H1 (cell line): ENCODE data around the gene L3MBTL4. TPM values are rescaled to one million over a fixed set of nuclear protein-coding genes. Genes with fewer than 3 reads are reported as not detected.

ENCODE experiments used
- CTCF ChIA-PET: fragments of 300-600 bp; sonication (Branson Sonifier 250); formaldehyde crosslinking; loops from one replicate; lab custom pipeline; 2021; ENCODE audit not compliant: partially characterized antibody; lab: Charles Lee
- POLR2A ChIA-PET: fragments of 300-600 bp; sonication (Branson Sonifier 250); formaldehyde crosslinking; loops from one replicate; lab custom pipeline; 2021; ENCODE audit warnings: inconsistent platforms; ENCODE audit not compliant: partially characterized antibody; lab: Charles Lee
- DNase-seq, 2 experiments: peaks; one replicate each; pipeline versions ENCODE4 v3.0.0 to v3.0.0-alpha.2; 2010 to 2022; ENCODE audit warnings: low spot score in 2 of 2, low read depth in 1 of 2, mixed read lengths in 1 of 2
- FAIRE-seq: peaks from 2 replicates; lab custom pipeline; 2011; peaks lifted over from hg19 to GRCh38; lab: Jason Lieb, UNC
- H2AFZ ChIP-seq: 2 replicates; pipeline ENCODE4 v1.8.1; 2012; ENCODE audit warnings: low read length, inconsistent platforms
- H2AK5ac ChIP-seq: 2 replicates; pipeline ENCODE4 v1.6.1; 2013; ENCODE audit warnings: low read depth, low read length
- H2BK120ac ChIP-seq: replicated peaks from 2 replicates; pipeline ENCODE3; 2013; ENCODE audit warnings: low read depth, low read length, inconsistent platforms
- H2BK12ac ChIP-seq: 2 replicates; pipeline ENCODE4 v1.6.1; 2013; ENCODE audit warnings: low read depth, low read length
- H2BK15ac ChIP-seq: 2 replicates; pipeline ENCODE4 v1.6.1; 2013; ENCODE audit warnings: low read length
- H2BK20ac ChIP-seq: 2 replicates; pipeline ENCODE4 v1.6.1; 2013; ENCODE audit warnings: low read length
- H2BK5ac ChIP-seq: 2 replicates; pipeline ENCODE4 v1.6.1; 2013; ENCODE audit warnings: low read depth, low read length
- H3K14ac ChIP-seq: 2 replicates; pipeline ENCODE4 v1.6.1; 2013; ENCODE audit warnings: inconsistent platforms; ENCODE audit not compliant: insufficient read length
- H3K18ac ChIP-seq: 2 replicates; pipeline ENCODE4 v1.6.1; 2013; ENCODE audit warnings: low read length; ENCODE audit errors: extremely low read depth
- H3K23ac ChIP-seq: 2 replicates; pipeline ENCODE4 v1.6.1; 2013; ENCODE audit warnings: inconsistent platforms; ENCODE audit not compliant: insufficient read length
- H3K23me2 ChIP-seq: 2 replicates; pipeline ENCODE4 v1.6.1; 2013; ENCODE audit warnings: low read depth, low read length
- H3K27ac ChIP-seq: 2 replicates; pipeline ENCODE4 v1.6.1; 2011; ENCODE audit warnings: low read depth, low read length, inconsistent platforms
- H3K27me3 ChIP-seq, 4 experiments: replicated peaks in 1 of 4; 1 replicate in 1 of 4; 2 replicates in 3 of 4; pipeline versions ENCODE4 v1.6.1 to v1.8.1; 2011 to 2013; ENCODE audit warnings: low read length in 3 of 4, mild to moderate bottlenecking in 3 of 4, inconsistent platforms in 2 of 4, mixed read lengths in 2 of 4, moderate library complexity in 1 of 4; ENCODE audit not compliant: control insufficient read depth in 3 of 4, insufficient read depth in 3 of 4; ENCODE audit errors: extremely low read depth in 1 of 4
- H3K36me3 ChIP-seq, 4 experiments: 2 replicates each; pipeline versions ENCODE4 v1.6.1 to v1.8.1; 2011 to 2013; ENCODE audit warnings: mild to moderate bottlenecking in 4 of 4, low read length in 3 of 4, moderate library complexity in 2 of 4, control low read depth in 1 of 4, inconsistent platforms in 1 of 4; ENCODE audit not compliant: insufficient read depth in 4 of 4, control insufficient read depth in 2 of 4
- H3K4ac ChIP-seq: replicated peaks from 2 replicates; pipeline ENCODE3; 2013; ENCODE audit warnings: low read length, low read depth, mixed read lengths, inconsistent platforms; ENCODE audit not compliant: insufficient read length
- H3K4me1 ChIP-seq, 4 experiments: replicated peaks in 1 of 4; 1 replicate in 1 of 4; 2 replicates in 3 of 4; pipeline versions ENCODE4 v1.6.1 to v1.8.1; 2011 to 2013; ENCODE audit warnings: low read length in 3 of 4, inconsistent platforms in 2 of 4, mixed read lengths in 1 of 4; ENCODE audit not compliant: insufficient read depth in 4 of 4, control insufficient read depth in 3 of 4
- H3K4me2 ChIP-seq, 2 experiments: 2 replicates each; pipeline versions ENCODE4 v1.6.1 to v1.8.1; 2011 to 2013; ENCODE audit warnings: low read depth in 2 of 2, low read length in 2 of 2, control low read depth in 1 of 2, inconsistent platforms in 1 of 2, mild to moderate bottlenecking in 1 of 2; ENCODE audit not compliant: insufficient read depth in 1 of 2
- H3K4me3 ChIP-seq, 4 experiments: fragments of 200-600, 300-600 bp in 1 of 4; sonication (generic), shearing (Covaris generic), sonication (Bioruptor Twin) in 1 of 4; 2 replicates each; pipeline versions ENCODE4 v1.5.1 to v1.8.1; 2011 to 2016; ENCODE audit warnings: low read length in 4 of 4, low read depth in 3 of 4, control low read depth in 2 of 4, inconsistent platforms in 2 of 4, mild to moderate bottlenecking in 2 of 4, mixed read lengths in 1 of 4, moderate library complexity in 1 of 4; ENCODE audit not compliant: insufficient read depth in 2 of 4; ENCODE audit errors: extremely low read depth in 1 of 4
- H3K56ac ChIP-seq: replicated peaks from 2 replicates; pipeline ENCODE3; 2013; ENCODE audit warnings: low read depth, mild to moderate bottlenecking, mixed read lengths, low read length, inconsistent platforms; ENCODE audit not compliant: insufficient read length
- H3K79me1 ChIP-seq: 2 replicates; pipeline ENCODE4 v1.6.1; 2013; ENCODE audit warnings: low read depth, low read length, control low read depth
- H3K79me2 ChIP-seq, 2 experiments: 2 replicates each; pipeline versions ENCODE4 v1.6.1 to v1.8.1; 2012 to 2013; ENCODE audit warnings: low read length in 2 of 2, mild to moderate bottlenecking in 2 of 2, inconsistent platforms in 1 of 2; ENCODE audit not compliant: insufficient read depth in 2 of 2, control insufficient read depth in 1 of 2
- H3K9ac ChIP-seq, 4 experiments: replicated peaks in 1 of 4; 1 replicate in 1 of 4; 2 replicates in 3 of 4; pipeline versions ENCODE4 v1.6.1 to v1.8.1; 2011 to 2013; ENCODE audit warnings: low read depth in 3 of 4, low read length in 3 of 4, control low read depth in 2 of 4, mild to moderate bottlenecking in 2 of 4, moderate library complexity in 2 of 4, inconsistent platforms in 1 of 4; ENCODE audit errors: extremely low read depth in 1 of 4
- H3K9me3 ChIP-seq, 2 experiments: 2 replicates each; pipeline versions ENCODE4 v1.6.1 to v1.8.1; 2012 to 2013; ENCODE audit warnings: mild to moderate bottlenecking in 2 of 2, moderate library complexity in 2 of 2, control low read depth in 1 of 2, inconsistent platforms in 1 of 2, low read depth in 1 of 2, low read length in 1 of 2, mixed read lengths in 1 of 2; ENCODE audit not compliant: insufficient read depth in 2 of 2
- H4K20me1 ChIP-seq, 2 experiments: replicated peaks in 1 of 2; 2 replicates each; pipeline versions ENCODE3 to v1.8.1; 2011 to 2013; ENCODE audit warnings: inconsistent platforms in 2 of 2, low read length in 2 of 2, mild to moderate bottlenecking in 1 of 2; ENCODE audit not compliant: insufficient read depth in 2 of 2, control insufficient read depth in 1 of 2
- H4K5ac ChIP-seq: 2 replicates; pipeline ENCODE4 v1.6.1; 2013; ENCODE audit warnings: low read length, low read depth, mixed read lengths, inconsistent platforms; ENCODE audit not compliant: insufficient read length
- H4K8ac ChIP-seq: 2 replicates; pipeline ENCODE4 v1.8.0; 2013; ENCODE audit warnings: mild to moderate bottlenecking, moderate library complexity, low read length, inconsistent platforms; ENCODE audit not compliant: insufficient read depth; ENCODE audit errors: extremely low read depth
- H4K91ac ChIP-seq: replicated peaks from 2 replicates; pipeline ENCODE3; 2013; ENCODE audit warnings: low read length, mixed read lengths, inconsistent platforms; ENCODE audit not compliant: insufficient read length
- BRCA1 ChIP-seq: IDR thresholded peaks from 2 replicates; pipeline ENCODE4 v1.6.1; 2012; ENCODE audit warnings: low read depth, low read length, improper control_type of control experiment
- FOSL1 ChIP-seq: IDR thresholded peaks from 2 replicates; pipeline ENCODE4 v1.6.1; 2011; ENCODE audit warnings: mild to moderate bottlenecking, low read depth, low read length, moderate library complexity; ENCODE audit not compliant: insufficient read depth
- HDAC6 ChIP-seq: IDR thresholded peaks from one replicate; pipeline ENCODE4 v1.7.1; 2012; ENCODE audit warnings: low read depth, mild to moderate bottlenecking, inconsistent platforms, low read length, moderate library complexity
- KDM4A ChIP-seq: IDR thresholded peaks from one replicate; pipeline ENCODE4 v1.7.1; 2012; ENCODE audit warnings: low read depth, mild to moderate bottlenecking, moderate library complexity, low read length, inconsistent platforms; ENCODE audit not compliant: severe bottlenecking
- POLR2A ChIP-seq, 2 experiments: IDR thresholded peaks; 1 replicate in 1 of 2; 2 replicates in 1 of 2; pipeline ENCODE4 v1.6.1; 2011; ENCODE audit warnings: low read depth in 2 of 2, low read length in 2 of 2, mild to moderate bottlenecking in 2 of 2; ENCODE audit errors: control extremely low read depth in 1 of 2
- RAD21 ChIP-seq, 2 experiments: IDR thresholded peaks in 1 of 2; conservative IDR thresholded peaks in 1 of 2; 2 replicates each; pipeline ENCODE4 v1.6.1; 2011; ENCODE audit warnings: low read depth in 2 of 2, low read length in 2 of 2, improper control_type of control experiment in 1 of 2, inconsistent platforms in 1 of 2, mild to moderate bottlenecking in 1 of 2, moderate library complexity in 1 of 2
- SAP30 ChIP-seq: fragments of 300-600 bp; sonication (generic); IDR thresholded peaks from 2 replicates; pipeline ENCODE4 v1.7.1; 2012; ENCODE audit warnings: low read length, moderate library complexity, mild to moderate bottlenecking, inconsistent platforms; ENCODE audit not compliant: insufficient read depth, insufficient replicate concordance
- SP4 ChIP-seq: IDR thresholded peaks from 2 replicates; pipeline ENCODE4 v1.6.1; 2012; ENCODE audit warnings: low read length, inconsistent platforms
- SRF ChIP-seq: IDR thresholded peaks from 2 replicates; pipeline ENCODE4 v1.6.1; 2011; ENCODE audit warnings: mild to moderate bottlenecking, low read depth, low read length, moderate library complexity
- WGBS, 2 experiments: shearing (Covaris generic) in 1 of 2; methylation state at CpG; one replicate each; pipeline versions ENCODE4 v1.1.6 to v1.1.7; 2013 to 2015; ENCODE audit warnings: low lambda C conversion rate in 2 of 2, mixed read lengths in 2 of 2, inconsistent platforms in 1 of 2, low coverage in 1 of 2, missing lambda C conversion rate in 1 of 2; ENCODE audit not compliant: insufficient replicate concordance in 2 of 2, insufficient coverage in 1 of 2, insufficient read length in 1 of 2; ENCODE audit errors: extremely low coverage in 1 of 2, missing lambda C conversion rate in 1 of 2; 5-methylcytosine and 5-hydroxymethylcytosine counted together
- polyA plus RNA-seq, 7 experiments: library from polyadenylated mRNA; depleted of rRNA in 3 of 7; stranded (reverse) in 5 of 7; unstranded in 2 of 7; fragments of >200 nt in 5 of 7; fragments of 200-250 nt in 2 of 7; gene quantifications; 1 replicate in 5 of 7; 2 replicates in 1 of 7; 4 replicates in 1 of 7; pipeline versions ENCODE4 v1.2.1 to v1.2.3, GENCODE V29; 2011 to 2013; ENCODE audit warnings: missing spikeins in 2 of 7, mixed read lengths in 2 of 7
- total RNA-seq: library from RNA; stranded (reverse); fragmentation: NEBNext Ultra II Directional; extraction: Animal tissue kit (Norgen Biotek cat#: 25700); gene quantifications from 2 replicates; pipeline ENCODE4 v1.2.1, GENCODE V29; 2021
- TF ChIP-seq, protein P1 (sequence below), 3 experiments: IDR thresholded peaks; 1 replicate in 2 of 3; 2 replicates in 1 of 3; pipeline versions ENCODE4 v1.5.1 to v1.6.1; 2011; ENCODE audit warnings: low read length in 3 of 3, mild to moderate bottlenecking in 3 of 3, inconsistent platforms in 2 of 3, low read depth in 1 of 3, moderate library complexity in 1 of 3; ENCODE audit not compliant: insufficient read depth in 1 of 3; ENCODE audit errors: control extremely low read depth in 1 of 3

Gene L3MBTL4
- total and polyA plus RNA-seq, 2 of the 8 experiments (the other 6 are each of a cell fraction or from before 2014, with no cell fraction given) = 1.0 to 2.1 TPM

DNA sequence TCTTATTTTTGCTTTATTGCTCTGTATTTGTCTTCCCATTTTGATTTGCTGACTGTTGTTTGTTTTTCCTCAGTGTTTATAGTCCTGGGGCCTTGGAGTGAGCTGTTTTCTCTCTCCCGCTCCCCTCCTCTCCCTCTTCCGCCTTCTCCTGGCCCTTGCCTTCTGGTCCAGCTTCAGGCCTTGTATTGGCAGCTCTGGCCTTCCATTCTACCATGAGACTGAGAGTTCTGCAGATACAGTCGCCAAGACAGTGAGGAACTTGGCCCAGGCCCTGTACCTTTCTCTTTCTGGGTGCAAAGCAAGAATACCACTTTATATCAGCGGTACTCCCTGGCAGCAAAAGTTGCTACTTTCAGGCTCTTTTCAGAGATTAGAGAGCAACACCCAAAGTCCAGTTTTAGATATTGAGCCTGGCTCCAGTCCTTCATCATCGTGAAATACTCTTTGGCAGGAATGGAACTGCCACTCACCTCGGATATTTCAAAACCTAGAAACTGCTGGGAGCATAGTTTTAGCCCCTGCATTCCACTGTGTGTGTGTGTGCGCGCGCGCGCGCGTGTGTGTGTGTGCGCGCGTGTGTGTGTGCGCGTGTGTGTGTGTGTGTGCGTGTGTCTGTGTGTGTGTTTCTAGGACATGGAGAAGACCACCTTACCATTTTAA is 17.1 kb upstream of the L3MBTL4 start:
- Histone ChIP-seq H3K79me1 (no peaks in the 10 kb centered on the region), H3K14ac (no peak overlapping the region), H2BK20ac (no peak overlapping the region), H3K9me3 (no peaks in the 10 kb centered on the region), H4K8ac (no peak overlapping the region; the same call in 1 of the 2 replicates), H3K56ac (no peak overlapping the region), H2BK120ac (no peak overlapping the region), H3K4me3 (no peak overlapping the region), H4K91ac (no peak overlapping the region), H3K23me2 (no peaks in the 10 kb centered on the region), H3K9ac (no peak overlapping the region), H2AK5ac (no peak overlapping the region), H2BK15ac (no peak overlapping the region), H4K5ac (no peak overlapping the region), H2BK5ac (no peak overlapping the region), H3K18ac (no peak overlapping the region), H3K4me1 (no peaks in the 10 kb centered on the region; a peak in 1 of 7 replicates), H3K79me2 (no peaks in the 10 kb centered on the region), H2BK12ac (no peak overlapping the region), H4K20me1 (no peaks in the 10 kb centered on the region), H3K27me3 (no peaks in the 10 kb centered on the region), H3K23ac (no peak overlapping the region), H3K4me2 (no peak overlapping the region), H3K4ac (no peak overlapping the region), H3K27ac (no peak overlapping the region), H2AFZ (0 out of 2 replicates have a peak overlapping the region, but pooled peaks have one; percentile 6), H3K36me3 (no peaks in the 10 kb centered on the region)
- FAIRE-seq (no peak), DNase-seq (no peak)
- WGBS, 2 experiments = 69% methylated on average over 19 of the region's 19 CpGs; no CpG with 5 or more reads in 1 of the 2 experiments
- CTCF ChIA-PET = interaction anchor here (1.0 to 1.1 kb wide), 2 partner anchors 10 to 50 kb away, joined by 4 read pairs; no protein-coding TSS in a partner anchor
- POLR2A ChIA-PET = no interaction called here
- no peak for TF ChIP-seq HDAC6
- no peak for TF ChIP-seq BRCA1
- TF ChIP-seq, protein P1, sequence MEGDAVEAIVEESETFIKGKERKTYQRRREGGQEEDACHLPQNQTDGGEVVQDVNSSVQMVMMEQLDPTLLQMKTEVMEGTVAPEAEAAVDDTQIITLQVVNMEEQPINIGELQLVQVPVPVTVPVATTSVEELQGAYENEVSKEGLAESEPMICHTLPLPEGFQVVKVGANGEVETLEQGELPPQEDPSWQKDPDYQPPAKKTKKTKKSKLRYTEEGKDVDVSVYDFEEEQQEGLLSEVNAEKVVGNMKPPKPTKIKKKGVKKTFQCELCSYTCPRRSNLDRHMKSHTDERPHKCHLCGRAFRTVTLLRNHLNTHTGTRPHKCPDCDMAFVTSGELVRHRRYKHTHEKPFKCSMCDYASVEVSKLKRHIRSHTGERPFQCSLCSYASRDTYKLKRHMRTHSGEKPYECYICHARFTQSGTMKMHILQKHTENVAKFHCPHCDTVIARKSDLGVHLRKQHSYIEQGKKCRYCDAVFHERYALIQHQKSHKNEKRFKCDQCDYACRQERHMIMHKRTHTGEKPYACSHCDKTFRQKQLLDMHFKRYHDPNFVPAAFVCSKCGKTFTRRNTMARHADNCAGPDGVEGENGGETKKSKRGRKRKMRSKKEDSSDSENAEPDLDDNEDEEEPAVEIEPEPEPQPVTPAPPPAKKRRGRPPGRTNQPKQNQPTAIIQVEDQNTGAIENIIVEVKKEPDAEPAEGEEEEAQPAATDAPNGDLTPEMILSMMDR (IDR thresholded peaks at IDR 0.05; ENCODE audit: control extremely low read depth in 1 of 3, insufficient read depth in 1 of 3, low read depth in 1 of 3, low read length in 3 of 3) = no peak
- no peak for TF ChIP-seq SAP30
- TF ChIP-seq KDM4A = no peak
- TF ChIP-seq SRF = no peak
- no peak for TF ChIP-seq SP4
- no peak for TF ChIP-seq FOSL1
- TF ChIP-seq POLR2A (IDR thresholded peaks at IDR 0.05; ENCODE audit: control extremely low read depth in 1 of 2, low read depth in 2 of 2, low read length in 2 of 2) = no peak
- TF ChIP-seq RAD21 (IDR thresholded peaks at IDR 0.05 in 1 of 2, conservative IDR thresholded peaks at IDR 0.05 in 1 of 2; ENCODE audit: low read depth in 2 of 2, low read length in 2 of 2) = no peak
